NCI-H82 (cell line): ENCODE measurements around the gene PPP4R4.
"Not testable (repeated sequence)": the region's sequence is repeated elsewhere in the genome, so short reads cannot be mapped to it uniquely, and the experiment has no call there.

Source experiments
- DNase-seq: peaks from one replicate; lab custom pipeline; 2025; lab: John Stamatoyannopoulos, UW

Gene PPP4R4

DNA sequence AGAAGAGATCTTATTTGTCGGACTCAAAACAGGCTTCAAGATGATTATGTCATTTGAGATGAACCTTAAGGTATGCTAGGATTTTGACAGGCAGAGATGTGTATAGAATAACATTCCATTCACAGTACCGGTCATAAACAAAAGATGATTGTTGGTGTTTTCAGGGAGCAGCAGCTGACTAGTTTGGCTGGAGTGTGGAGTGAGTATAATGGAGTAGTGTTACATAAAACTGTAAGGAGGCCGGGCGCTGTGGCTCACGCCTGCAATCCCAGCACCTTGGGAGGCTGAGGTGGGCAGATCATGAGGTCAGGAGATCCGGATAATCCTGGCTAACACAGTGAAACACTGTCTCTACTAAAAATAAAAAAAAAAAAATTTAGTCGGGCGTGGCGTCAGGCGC lies 95.0 kb downstream of the PPP4R4 start:
- DNase-seq, result no peak

GRCh38 chr14:94276898-94277561 lies 102.9 kb downstream of the PPP4R4 start:
- not testable (repeated sequence) for DNase-seq

- DNase-seq, result no peak
These were observed 104.6 kb downstream of the PPP4R4 start for GRCh38 chr14:94278731-94279130.

DNA sequence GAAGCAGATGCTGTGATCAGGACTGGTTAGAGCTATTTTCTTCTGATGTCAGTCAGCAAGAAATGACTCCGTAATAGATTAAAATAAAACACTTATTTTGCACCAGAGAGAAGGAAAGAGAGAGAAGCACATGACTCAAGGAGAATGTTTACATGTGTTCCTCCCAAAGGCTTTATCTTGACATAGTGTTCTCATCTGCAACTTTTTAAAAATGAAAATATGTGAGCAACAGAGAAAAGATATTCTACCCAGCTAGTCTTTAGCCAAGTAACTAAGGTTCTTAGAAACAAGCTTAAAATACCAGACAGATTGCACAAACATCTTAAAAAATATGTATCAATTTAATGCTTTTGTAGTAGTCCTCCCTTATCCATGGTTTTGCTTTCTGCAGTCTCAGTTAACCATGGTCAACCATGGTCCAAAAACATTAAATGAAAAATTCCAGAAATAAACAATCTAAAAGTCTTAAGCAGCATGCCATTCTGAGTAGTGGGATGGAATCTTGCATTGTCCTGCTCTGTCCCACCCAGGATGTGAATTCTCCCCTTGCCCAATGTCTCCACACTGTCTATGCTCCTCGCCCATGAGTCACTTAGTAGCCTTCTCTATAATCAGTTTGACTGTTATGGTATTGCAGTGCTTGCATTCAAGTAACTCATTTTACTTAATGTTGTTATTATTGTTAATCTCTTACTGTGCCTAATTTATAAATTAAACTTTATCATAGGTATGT lies 109.0 kb downstream of the PPP4R4 start:
- DNase-seq, result no peak

DNA sequence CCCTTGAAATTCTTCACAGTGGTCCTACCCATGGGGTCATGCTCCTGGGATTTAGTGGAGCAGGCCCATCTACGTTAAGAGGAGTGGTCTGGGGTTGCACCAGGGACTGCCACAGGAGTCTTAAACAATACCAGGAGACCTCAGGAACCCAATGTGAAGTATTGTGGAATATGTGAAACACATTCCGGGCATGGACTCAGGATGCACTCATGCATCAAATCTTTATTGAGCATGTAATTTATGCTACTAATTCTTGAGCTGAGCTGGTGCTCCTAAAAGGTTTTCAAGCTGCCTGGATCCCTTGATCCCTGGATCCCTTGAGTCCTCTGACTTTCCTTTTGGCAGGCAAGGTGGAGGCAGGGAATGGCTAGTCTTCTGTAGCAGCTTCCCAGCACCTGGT lies 110.1 kb downstream of the PPP4R4 start:
- DNase-seq, result peak; percentile 5

GRCh38 chr14:94285158-94285557 lies 111.0 kb downstream of the PPP4R4 start:
- DNase-seq, result no peak

DNA sequence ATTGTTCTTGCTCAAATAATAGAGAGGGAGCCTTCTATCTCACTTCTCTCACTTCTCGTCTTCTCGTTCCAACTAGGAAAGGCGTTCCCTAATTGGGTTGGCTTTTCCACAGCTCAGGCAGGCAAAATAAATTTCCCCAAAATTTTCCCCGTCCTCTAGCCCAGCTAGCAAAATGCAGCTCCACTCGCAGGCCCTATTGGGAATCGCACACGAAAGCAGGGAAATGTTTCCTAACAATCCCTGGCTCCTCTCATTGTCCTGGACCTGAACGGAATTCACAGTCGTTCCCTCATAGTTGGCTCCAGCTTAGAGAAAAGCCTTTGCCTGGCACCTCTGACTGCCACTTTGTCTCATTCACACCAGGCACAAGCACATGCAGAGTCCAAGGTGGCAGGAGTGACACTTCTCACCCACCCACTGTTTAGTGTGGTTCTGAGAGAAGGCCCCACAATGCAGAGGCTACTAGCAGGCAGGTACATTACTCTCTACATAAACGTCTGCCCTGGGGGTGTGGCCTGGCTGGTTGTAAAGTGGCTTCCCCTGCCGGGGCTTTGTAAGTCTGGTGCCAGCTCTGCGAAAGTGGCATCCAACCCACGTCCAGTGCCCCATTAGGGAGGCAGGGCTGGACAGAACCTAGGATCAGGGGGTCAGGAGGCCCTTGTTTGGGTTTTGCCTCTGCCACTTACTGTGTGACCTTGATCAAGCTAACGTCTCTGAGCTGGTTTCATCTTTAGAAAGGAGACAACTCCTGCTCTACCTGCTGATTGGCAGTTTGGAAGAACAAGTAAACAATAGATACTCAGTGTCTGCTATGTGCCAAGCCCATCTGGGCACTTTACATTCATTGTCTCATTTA lies 114.7 kb downstream of the PPP4R4 start:
- DNase-seq, result no peak

DNA sequence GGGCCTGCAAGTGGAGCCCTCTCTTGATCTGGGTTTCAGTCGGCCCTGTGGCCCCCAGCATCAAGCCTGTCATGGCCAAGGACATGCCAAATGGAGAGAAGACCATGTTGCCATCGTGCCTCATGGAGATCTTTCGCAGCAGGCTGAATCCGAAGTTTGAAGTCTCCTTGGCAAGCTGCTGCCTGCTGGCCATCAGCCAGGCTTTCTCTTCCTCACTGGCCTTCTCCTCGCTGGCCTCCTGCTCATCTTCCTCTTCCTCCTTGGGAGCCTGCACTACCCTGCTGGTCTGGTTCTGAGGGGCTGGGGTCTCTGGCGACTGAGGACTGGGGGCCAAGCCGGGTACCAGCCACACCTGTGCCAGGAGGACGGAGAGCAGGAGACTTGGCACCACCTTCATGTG lies 116.1 kb downstream of the PPP4R4 start:
- no peak for DNase-seq

DNA sequence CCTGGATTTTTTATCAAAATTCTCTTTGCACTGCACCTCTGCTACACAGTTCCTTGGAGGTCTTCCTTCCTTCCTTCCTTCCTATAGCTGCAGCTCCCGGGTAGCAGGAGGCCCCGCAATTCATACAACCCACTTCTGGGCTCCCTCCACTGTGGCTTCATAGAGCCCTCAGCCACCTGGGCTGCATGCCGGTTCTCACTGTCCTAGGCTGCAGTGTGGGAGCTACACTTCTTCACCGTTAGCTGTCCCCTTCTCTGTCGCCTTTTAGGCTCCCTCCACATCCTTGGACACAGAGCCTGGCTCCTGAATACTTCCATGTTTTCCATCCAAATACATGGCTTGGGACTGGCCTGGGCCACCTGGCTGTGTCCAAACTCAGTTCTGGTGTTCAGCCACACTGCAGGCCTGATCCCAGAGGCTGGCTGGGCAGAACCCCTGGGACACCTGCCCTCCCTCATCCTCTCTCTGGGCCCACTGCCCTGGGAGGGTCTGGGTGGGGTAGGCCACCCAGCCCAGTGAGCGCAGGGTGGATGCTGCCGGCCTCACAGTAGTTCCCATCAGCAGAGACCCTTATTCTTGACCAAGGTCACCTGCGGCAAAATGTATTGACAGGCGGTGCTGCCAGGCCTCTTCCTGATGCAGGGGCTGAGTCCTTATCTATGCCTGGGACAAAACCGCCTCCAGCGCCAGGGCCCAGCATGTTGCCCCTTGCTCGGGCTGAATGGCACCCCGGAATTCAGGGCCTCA lies 117.2 kb downstream of the PPP4R4 start:
- DNase-seq, result no peak

- no peak for DNase-seq
These were observed 117.9 kb downstream of the PPP4R4 start for GRCh38 chr14:94291906-94292525.

DNA sequence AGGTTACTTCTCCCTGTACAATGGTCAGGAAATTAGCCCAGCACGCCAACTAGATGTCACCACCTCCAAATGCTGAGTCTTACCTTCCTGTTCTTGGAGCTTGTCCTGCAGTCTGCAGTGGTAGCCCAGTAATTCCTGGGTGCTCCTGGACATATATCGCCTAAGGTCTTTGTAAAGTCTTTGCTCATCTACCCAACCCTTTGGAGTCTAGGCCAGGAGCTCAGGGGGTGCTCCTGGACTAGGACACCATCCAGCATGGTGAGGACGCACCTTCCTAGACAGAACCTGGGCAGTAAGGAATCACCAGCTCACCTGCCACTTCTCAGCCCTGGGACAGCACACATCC lies 118.4 kb downstream of the PPP4R4 start:
- no peak for DNase-seq

DNA sequence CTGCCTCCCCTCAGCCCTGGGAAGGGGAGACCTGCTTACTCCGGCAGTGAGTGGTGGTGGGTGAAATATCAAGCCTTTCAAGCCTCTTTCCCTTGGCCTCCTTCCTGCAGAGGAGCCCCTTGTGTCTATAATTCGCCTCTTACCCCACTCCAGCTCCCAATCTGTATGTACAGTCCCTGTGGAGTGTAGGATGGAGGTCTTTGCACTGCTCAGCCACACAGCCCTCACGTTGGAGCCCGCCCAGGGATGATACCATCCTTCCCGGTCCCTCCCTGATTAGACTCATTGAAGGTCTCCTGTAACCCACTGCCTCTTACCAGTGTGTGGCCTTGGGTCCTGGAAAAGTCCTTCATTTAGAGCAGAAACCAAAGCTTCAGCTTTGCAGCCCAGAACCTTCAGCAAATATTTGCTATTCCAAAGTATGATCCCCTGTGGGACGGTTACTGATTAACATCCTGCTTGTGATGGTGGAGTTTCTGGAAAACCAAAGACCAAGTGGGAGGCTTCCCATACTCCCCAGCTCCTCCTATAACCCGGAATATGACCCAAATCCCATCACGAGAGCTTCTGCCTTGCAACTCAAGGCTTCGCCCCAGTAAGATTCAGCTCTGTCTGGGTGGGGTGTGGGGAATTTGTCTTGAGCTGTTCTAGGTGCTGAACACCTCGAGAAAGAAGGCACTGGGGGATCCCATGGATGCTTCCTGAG lies 118.9 kb downstream of the PPP4R4 start, which contains the start of gene SERPINA10:
Gene SERPINA10, minus strand, starts transcription at position 397 of the 706 bp plus-strand sequence. CDS start 2,675 bp downstream, outside the sequence.
- DNase-seq, result no peak

GRCh38 chr14:94293578-94293924 lies 119.4 kb downstream of the PPP4R4 start:
- DNase-seq, result no peak

DNA sequence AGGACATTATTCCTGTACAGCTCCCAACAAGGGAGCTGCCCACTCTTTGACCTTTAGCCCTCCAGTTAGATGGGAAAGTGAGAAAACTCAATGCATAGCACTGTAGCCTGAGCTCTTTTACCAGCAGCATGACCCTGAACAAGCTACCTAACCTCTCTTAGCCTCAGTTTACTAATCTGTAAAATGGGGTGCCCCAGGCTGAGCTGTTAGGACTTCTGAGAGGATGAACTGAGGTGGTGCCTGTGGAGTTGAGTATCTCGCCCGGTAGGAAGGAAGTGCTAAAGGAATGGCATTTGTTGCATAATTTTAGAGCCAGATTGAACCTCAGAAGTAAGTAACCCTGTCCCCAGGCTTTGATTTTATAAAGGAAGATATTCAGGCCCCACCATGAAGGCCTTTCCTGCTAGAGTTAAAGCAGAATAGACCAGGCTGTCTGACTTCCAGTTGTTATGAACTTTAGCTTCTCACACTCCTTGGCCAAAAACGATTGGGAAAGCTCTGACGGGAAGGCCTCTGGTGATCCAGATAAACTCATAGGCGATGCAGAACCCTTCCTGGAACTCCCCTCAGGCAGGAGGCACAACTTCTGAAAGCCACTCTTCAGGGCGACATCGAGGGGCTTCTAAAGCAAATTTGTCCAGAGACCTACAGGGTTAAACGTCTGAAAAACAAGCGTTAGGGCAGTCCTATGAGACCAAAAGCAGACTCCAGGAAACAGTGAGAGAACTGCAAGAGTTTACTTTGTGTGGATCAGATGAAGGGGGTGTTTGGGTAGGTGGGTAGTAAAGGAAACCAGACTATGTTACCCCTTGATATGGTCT lies 121.4 kb downstream of the PPP4R4 start:
- DNase-seq, result no peak

GRCh38 chr14:94296181-94296545 lies 122.0 kb downstream of the PPP4R4 start:
- DNase-seq, result not testable (repeated sequence)

DNA sequence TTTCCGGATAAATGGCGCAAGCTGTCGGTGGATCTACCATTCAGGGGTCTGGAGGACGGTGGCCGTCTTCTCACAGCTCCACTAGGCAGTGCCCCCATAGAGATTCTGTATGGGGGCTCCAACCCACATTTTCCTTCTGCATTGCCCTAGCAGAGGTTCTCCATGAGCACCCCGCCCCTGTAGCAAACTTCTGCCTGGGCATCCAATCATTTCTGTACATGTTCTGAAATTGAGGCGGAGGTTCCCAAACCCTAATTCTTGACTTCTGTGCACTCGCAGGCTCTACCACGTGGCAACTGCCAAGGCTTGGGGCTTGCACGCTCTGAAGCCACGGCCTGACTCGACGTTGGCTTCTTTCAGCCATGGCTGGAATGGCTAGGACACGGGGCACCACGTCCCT lies 124.0 kb downstream of the PPP4R4 start:
- DNase-seq, result no peak

- DNase-seq, result no peak
These were observed 129.0 kb downstream of the PPP4R4 start for GRCh38 chr14:94303111-94303510.

GRCh38 chr14:94304243-94304642 lies 130.1 kb downstream of the PPP4R4 start:
- DNase-seq, result no peak

DNA sequence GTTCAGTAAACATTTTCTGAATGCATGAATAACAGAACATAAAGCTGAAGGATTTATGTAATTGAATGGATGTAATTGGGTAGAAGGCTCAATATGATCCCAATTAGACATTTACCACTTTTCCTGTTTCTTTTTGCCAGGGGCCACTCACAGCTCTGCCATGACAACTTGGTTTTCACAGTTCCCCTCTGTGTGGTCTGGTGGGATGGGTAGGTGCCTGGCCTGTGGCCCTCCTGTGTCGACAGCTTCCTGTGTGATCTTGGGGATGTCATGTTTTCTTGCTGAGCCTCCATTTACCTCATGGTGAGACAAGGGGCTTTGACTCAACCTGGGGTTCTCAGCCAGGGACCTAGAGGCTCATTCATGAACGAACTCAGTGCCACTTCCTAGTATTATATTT lies 131.5 kb downstream of the PPP4R4 start:
- no peak for DNase-seq
